Measurements from ENCODE around the gene ZNF784. TPM values are rescaled to one million over a fixed set of nuclear protein-coding genes. Genes with fewer than 3 reads are reported as not detected.

Gene ZNF784
- total RNA-seq, 1 experiment from 2014 or later, result 9.9 TPM

DNA sequence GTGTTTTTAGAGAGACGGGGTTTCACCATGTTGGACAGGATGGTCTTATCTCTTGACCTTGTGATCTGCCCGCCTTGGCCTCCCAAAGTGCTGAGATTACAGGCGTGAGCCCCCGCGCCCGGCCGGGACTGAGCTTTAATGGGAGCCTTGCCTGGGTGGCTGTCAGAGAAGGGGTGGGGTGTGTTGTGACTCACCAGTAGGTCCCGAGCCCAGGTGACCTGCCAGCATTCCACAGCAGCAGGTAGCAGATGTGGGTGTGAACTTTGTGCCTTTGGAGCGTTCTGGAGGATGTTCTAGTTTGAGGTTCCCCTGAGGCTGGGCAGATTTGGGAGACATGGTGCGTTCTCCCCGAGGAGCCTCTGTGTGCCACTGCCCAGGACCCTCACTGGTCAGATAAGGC, 43.6 kb upstream of the ZNF784 start:
- no peaks in the 10 kb centered on the region for H3K27me3 Mint-ChIP-seq (ENCODE audit: low read depth)
- H3K27ac Mint-ChIP-seq, result no peak overlapping the region
- H3K4me1 Mint-ChIP-seq, result peaks cover 20% of the 10 kb centered on the region
- DNase-seq (ENCODE audit: low spot score), result no peak
- ChIA-PET POLR2A (no interaction called here), CTCF (interaction anchor here (0.8 kb wide), 1 partner anchor 15 kb away, joined by 3 read pairs; no protein-coding TSS in a partner anchor)
- TF ChIP-seq GRHL2 (CRISPR knock-in tag; IDR thresholded peaks at IDR 0.05; ENCODE audit: insufficient replicate concordance, severe bottlenecking), result no peak
- no peak for TF ChIP-seq GABPB1 (CRISPR knock-in tag; IDR thresholded peaks at IDR 0.05)
- TF ChIP-seq ZNF317 (CRISPR knock-in tag; IDR thresholded peaks at IDR 0.05; ENCODE audit: borderline replicate concordance, low read depth), result no peak
- no peak for TF ChIP-seq ZNF121 (CRISPR knock-in tag; IDR thresholded peaks at IDR 0.05)
- TF ChIP-seq, protein P1, sequence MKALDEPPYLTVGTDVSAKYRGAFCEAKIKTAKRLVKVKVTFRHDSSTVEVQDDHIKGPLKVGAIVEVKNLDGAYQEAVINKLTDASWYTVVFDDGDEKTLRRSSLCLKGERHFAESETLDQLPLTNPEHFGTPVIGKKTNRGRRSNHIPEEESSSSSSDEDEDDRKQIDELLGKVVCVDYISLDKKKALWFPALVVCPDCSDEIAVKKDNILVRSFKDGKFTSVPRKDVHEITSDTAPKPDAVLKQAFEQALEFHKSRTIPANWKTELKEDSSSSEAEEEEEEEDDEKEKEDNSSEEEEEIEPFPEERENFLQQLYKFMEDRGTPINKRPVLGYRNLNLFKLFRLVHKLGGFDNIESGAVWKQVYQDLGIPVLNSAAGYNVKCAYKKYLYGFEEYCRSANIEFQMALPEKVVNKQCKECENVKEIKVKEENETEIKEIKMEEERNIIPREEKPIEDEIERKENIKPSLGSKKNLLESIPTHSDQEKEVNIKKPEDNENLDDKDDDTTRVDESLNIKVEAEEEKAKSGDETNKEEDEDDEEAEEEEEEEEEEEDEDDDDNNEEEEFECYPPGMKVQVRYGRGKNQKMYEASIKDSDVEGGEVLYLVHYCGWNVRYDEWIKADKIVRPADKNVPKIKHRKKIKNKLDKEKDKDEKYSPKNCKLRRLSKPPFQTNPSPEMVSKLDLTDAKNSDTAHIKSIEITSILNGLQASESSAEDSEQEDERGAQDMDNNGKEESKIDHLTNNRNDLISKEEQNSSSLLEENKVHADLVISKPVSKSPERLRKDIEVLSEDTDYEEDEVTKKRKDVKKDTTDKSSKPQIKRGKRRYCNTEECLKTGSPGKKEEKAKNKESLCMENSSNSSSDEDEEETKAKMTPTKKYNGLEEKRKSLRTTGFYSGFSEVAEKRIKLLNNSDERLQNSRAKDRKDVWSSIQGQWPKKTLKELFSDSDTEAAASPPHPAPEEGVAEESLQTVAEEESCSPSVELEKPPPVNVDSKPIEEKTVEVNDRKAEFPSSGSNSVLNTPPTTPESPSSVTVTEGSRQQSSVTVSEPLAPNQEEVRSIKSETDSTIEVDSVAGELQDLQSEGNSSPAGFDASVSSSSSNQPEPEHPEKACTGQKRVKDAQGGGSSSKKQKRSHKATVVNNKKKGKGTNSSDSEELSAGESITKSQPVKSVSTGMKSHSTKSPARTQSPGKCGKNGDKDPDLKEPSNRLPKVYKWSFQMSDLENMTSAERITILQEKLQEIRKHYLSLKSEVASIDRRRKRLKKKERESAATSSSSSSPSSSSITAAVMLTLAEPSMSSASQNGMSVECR (CRISPR knock-in tag; IDR thresholded peaks at IDR 0.05; ENCODE audit: borderline replicate concordance), result no peak
- TF ChIP-seq TEAD4 (CRISPR knock-in tag; IDR thresholded peaks at IDR 0.05), result no peak
- no peak for TF ChIP-seq NFATC4 (CRISPR knock-in tag; IDR thresholded peaks at IDR 0.05)
- no peak for TF ChIP-seq FOXK1 (CRISPR knock-in tag; IDR thresholded peaks at IDR 0.05)
- no peak for TF ChIP-seq SMAD3 (CRISPR knock-in tag; IDR thresholded peaks at IDR 0.05; ENCODE audit: borderline replicate concordance)
- TF ChIP-seq, protein P2, sequence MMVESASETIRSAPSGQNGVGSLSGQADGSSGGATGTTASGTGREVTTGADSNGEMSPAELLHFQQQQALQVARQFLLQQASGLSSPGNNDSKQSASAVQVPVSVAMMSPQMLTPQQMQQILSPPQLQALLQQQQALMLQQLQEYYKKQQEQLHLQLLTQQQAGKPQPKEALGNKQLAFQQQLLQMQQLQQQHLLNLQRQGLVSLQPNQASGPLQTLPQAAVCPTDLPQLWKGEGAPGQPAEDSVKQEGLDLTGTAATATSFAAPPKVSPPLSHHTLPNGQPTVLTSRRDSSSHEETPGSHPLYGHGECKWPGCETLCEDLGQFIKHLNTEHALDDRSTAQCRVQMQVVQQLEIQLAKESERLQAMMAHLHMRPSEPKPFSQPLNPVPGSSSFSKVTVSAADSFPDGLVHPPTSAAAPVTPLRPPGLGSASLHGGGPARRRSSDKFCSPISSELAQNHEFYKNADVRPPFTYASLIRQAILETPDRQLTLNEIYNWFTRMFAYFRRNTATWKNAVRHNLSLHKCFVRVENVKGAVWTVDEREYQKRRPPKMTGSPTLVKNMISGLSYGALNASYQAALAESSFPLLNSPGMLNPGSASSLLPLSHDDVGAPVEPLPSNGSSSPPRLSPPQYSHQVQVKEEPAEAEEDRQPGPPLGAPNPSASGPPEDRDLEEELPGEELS (CRISPR knock-in tag; IDR thresholded peaks at IDR 0.05), result no peak
- no peak for TF ChIP-seq KAT7 (CRISPR knock-in tag; IDR thresholded peaks at IDR 0.05; ENCODE audit: borderline replicate concordance)
- no peak for TF ChIP-seq ESRRA (CRISPR knock-in tag; IDR thresholded peaks at IDR 0.05; ENCODE audit: borderline replicate concordance)
- H3K36me3 Mint-ChIP-seq, result peaks cover 60% of the 10 kb centered on the region
- H3K9me3 Mint-ChIP-seq, result no peaks in the 10 kb centered on the region
- no peak overlapping the region for H3K4me3 Mint-ChIP-seq
- no peak for ATAC-seq

DNA sequence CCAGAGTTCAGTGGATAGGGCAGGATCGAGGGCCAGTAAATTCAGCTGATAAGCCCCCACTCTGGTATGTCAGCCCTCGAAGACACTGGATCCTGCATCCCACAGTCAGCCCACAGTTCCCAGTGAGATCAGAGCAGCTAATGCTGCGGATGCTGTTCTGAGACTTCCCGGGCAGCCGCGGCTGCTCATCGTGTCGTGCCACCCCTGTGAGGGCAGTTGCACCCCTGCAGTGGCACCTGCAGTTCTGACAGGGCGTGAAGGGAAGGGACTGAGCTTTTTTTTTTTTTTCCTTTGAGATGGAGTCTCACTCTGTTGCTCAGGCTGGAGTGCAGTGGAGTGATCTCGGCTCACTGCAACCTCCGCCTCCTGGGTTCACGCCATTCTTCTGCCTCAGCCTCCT, 43.1 kb upstream of the ZNF784 start:
- ChIA-PET POLR2A (no interaction called here), CTCF (interaction anchor here (0.6 to 0.8 kb wide), 2 partner anchors 13 to 15 kb away, joined by 3 to 4 read pairs; partner anchors contain the start of gene U2AF2)
- no peak overlapping the region for H3K27ac Mint-ChIP-seq
- TF ChIP-seq ZNF423 (CRISPR knock-in tag; IDR thresholded peaks at IDR 0.05), result no peak
- no peak for TF ChIP-seq CREM (CRISPR knock-in tag; IDR thresholded peaks at IDR 0.05)
- TF ChIP-seq, protein P3, sequence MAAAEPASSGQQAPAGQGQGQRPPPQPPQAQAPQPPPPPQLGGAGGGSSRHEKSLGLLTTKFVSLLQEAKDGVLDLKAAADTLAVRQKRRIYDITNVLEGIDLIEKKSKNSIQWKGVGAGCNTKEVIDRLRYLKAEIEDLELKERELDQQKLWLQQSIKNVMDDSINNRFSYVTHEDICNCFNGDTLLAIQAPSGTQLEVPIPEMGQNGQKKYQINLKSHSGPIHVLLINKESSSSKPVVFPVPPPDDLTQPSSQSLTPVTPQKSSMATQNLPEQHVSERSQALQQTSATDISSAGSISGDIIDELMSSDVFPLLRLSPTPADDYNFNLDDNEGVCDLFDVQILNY (CRISPR knock-in tag; IDR thresholded peaks at IDR 0.05), result no peak
- no peak for TF ChIP-seq ZNF121 (CRISPR knock-in tag; IDR thresholded peaks at IDR 0.05)
- no peak for TF ChIP-seq CBFB (CRISPR knock-in tag; IDR thresholded peaks at IDR 0.05; ENCODE audit: low read depth)
- TF ChIP-seq, protein P4, sequence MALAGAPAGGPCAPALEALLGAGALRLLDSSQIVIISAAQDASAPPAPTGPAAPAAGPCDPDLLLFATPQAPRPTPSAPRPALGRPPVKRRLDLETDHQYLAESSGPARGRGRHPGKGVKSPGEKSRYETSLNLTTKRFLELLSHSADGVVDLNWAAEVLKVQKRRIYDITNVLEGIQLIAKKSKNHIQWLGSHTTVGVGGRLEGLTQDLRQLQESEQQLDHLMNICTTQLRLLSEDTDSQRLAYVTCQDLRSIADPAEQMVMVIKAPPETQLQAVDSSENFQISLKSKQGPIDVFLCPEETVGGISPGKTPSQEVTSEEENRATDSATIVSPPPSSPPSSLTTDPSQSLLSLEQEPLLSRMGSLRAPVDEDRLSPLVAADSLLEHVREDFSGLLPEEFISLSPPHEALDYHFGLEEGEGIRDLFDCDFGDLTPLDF (CRISPR knock-in tag; IDR thresholded peaks at IDR 0.05), result no peak
- TF ChIP-seq GRHL2 (CRISPR knock-in tag; IDR thresholded peaks at IDR 0.05; ENCODE audit: insufficient replicate concordance, severe bottlenecking), result no peak
- peaks cover 64% of the 10 kb centered on the region for H3K36me3 Mint-ChIP-seq
- no peak for ATAC-seq
- no peak overlapping the region for H3K4me3 Mint-ChIP-seq
- no peaks in the 10 kb centered on the region for H3K9me3 Mint-ChIP-seq
- no peak for DNase-seq (ENCODE audit: low spot score)
- H3K27me3 Mint-ChIP-seq (ENCODE audit: low read depth), result no peaks in the 10 kb centered on the region; the same call in 1 of the 2 replicates
- H3K4me1 Mint-ChIP-seq, result peaks cover 19% of the 10 kb centered on the region
